Inflammatory macrophage treated with lipopolysaccharide for 1 hour (primary cell): ENCODE measurements around the gene TLR10.
"Not testable (repeated sequence)": the region's sequence is repeated elsewhere in the genome, so short reads cannot be mapped to it uniquely, and the experiment has no call there.

Experiments used
- DNase-seq, 2 donors: peaks; one replicate each; pipeline ENCODE4 v3.0.0-alpha.2; 2020 to 2022

Gene TLR10, protein sequence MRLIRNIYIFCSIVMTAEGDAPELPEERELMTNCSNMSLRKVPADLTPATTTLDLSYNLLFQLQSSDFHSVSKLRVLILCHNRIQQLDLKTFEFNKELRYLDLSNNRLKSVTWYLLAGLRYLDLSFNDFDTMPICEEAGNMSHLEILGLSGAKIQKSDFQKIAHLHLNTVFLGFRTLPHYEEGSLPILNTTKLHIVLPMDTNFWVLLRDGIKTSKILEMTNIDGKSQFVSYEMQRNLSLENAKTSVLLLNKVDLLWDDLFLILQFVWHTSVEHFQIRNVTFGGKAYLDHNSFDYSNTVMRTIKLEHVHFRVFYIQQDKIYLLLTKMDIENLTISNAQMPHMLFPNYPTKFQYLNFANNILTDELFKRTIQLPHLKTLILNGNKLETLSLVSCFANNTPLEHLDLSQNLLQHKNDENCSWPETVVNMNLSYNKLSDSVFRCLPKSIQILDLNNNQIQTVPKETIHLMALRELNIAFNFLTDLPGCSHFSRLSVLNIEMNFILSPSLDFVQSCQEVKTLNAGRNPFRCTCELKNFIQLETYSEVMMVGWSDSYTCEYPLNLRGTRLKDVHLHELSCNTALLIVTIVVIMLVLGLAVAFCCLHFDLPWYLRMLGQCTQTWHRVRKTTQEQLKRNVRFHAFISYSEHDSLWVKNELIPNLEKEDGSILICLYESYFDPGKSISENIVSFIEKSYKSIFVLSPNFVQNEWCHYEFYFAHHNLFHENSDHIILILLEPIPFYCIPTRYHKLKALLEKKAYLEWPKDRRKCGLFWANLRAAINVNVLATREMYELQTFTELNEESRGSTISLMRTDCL

DNA sequence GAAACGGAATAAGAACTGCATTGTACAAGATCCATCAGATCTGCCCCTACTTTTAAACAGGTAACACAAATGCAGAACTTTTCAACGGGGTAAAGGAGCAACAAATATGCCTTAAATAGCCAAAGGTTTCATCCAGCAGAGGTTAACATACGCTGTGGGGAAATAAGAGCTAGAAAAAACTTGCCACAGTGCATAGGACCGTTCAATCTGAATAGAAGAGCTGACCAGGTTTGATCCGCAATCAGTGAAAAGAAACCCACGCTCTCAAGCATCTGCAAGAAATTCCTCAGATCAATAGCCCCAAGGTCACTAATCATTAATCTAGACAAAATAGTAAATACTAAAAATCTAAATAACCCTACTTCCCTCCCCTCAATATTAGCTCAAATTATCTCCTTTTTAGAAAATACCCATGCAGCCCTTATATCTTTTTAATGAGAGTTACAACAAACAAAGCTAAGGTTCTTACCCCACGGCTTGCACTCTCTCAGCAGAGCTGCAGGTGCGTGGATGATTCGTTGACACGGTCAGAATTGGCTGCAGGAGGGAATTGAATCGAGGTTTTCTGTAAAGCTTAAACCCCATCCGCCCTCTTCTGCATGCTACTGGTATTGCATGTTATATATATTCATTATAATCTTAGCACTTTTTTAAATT, at the start of gene TLR10:
TSS of gene TLR10 (minus strand) at position 539 of the 657 bp plus-strand sequence. CDS start 7,400 bp downstream, outside the sequence.
- peak in 1 of 2 donors; percentile 78 for DNase-seq

DNA sequence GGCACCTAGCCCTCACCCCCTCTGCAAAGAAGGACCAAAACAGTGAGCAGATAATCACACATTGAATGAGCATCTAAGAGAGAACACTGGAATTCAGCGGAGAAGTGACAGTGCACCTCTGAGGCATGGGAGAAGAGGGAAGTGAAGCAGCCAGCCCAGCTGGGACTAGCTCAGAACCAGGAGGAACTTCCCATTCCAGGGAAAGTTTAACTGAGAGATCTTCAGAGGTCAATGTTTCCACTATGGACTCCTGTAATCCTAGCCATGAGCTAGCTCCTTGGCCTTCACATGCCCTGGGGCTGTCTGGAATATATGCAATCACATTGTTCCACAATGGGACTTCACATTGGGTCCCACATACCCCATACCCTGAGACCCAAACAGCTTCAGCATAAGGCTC, 49.4 kb upstream of the TLR10 start:
- no peak for DNase-seq

DNA sequence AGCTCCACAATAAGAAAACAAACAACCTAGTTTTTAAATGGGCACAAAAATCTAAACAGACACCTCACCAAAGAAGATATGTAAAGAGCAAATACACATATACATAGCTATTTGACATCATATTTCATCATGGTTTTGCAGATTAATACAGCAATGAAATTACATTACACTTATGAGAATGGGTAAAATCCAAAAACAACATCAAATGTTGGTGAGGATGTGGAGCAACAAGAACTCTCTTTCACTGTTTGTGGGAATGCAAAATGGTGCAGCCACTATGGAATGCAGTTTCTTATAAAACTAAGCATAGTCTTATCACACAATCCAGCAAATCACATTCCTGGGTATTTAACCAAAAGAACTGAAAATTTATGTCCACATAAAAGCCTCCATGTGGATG, 48.9 kb upstream of the TLR10 start:
- DNase-seq = no peak

DNA sequence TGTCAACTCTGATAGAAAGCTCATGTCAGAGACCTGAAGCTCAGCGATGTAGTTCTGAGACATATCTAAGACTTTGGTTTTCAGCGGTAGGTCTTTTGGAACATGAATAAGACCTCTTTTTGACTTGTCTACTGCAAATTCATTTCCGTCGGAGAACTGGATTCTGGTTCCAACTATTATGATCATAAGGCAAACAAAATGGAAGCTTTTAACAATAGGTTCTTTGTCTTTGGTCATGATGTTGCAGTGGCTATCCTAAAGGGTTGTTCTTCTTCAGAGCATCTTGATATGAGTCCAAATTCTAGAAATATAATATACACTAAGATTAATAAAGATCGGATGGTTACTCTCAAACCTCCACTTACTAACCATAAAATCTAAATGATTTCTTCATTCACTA, 46.4 kb upstream of the TLR10 start:
- DNase-seq = no peak

DNA sequence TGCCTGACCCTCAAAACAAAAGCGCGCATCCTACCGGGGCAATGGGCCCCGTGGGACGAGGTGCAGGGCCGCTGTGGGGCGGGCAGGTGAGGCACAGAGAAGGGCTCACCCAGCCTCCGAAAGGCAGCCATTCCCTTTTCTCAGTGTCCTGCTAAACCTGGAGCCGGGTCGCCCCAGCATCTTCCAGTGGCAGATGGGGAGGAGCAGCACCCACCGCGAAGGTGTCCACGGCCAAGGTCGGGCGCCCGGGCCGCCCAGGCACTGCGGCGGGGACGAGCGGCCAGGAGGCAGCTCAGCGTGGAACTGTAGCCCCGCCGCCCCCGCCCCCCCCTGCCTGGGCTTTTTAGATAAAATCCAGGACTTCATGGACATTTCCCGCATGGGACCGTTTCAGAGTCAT, 41.0 kb upstream of the TLR10 start:
- no peak for DNase-seq

DNA sequence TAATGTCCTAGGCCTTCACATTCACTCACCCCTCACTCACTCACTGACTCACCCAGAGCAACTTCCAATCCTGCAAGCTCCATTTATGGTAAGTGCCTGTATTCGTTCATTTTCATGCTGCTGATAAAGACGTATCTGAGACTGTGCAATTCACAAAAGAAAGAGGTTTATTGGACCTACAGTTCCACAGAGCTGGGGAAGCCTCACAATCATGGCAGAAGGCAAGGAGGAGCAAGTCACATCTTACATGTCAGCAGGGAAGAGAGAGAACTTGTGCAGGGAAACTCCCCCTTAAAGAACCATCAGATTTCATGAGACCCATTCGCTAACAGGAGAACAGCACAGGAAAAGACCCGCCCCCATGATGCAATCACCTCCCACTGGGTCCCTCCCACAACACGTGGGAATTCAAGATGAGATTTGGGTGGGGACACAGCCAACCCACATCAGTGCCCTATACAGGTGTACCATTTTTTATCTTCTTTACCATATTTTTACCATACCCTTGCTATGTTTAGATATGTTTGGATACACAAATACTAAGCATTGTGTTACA, 40.0 kb upstream of the TLR10 start:
- DNase-seq = no peak

DNA sequence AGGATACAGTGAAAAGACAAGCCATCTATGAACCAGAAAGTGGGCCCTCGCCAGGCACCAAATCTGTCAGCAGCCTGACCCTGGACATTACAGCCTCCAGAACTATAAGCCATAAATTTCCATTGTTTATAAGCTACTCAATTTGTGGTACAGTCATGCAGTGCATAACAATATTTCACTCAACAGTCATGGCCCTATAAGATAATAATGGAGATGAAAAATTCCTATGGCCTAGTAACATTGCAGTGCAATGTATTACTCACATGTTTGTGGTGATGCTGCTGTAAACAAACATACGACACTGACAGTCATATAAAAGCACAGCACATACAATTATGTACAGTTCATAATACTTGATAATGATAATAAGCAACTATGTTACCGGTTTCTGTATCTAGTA, 38.9 kb upstream of the TLR10 start:
- DNase-seq = no peak

DNA sequence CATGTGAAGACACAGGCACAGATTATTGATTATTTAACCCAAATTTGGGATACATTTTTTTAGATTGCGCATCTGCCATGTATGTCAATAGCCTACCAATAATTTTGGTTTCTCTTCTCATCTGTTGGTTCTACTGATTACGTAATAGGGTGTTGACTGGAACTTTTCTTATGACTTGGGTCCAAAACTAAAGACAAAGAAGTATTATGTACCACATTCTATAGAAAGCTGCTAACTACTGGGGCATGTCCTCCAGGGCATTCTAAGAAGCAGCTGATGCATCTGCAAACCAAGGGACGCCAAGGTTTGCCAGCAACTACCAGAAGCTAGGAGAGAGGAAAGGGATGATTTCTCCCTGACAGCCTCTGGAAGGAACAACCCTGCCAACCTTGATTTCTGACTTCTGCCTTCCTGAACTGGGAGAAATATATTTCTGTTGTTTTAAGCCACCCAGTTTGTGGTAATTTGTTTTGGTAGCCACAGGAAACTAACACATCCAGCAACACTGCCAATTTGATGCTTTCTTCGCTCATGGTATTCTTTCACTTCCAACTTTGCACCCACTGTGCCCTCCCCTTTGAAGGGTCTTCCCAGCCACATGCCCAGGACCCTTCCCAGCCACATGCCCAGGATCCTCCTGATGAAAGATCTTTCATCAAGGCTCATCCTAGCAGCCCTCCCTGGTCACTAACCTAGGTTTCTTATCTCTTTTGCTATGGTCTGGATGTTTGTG, 37.7 kb upstream of the TLR10 start:
- no peak for DNase-seq

DNA sequence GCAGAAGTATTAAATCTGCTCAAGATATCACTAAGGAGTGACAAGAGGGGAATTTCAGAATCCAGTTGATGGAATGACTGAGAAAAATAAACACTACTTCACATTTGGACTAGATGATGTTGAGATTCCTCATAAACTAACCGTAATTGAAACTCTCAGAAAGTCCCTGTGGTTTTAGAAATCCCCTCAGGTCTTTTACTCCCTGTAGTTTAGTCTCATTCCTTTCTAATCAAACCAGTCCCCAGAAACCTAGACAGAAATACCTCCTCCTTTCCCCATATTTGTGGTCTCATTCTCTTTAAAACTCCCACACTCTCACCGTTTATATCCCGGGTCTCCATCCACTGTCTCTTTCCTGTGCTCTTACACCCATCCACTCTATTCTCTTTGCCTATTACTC, 36.8 kb upstream of the TLR10 start:
- DNase-seq = peak; percentile 32 to 53

DNA sequence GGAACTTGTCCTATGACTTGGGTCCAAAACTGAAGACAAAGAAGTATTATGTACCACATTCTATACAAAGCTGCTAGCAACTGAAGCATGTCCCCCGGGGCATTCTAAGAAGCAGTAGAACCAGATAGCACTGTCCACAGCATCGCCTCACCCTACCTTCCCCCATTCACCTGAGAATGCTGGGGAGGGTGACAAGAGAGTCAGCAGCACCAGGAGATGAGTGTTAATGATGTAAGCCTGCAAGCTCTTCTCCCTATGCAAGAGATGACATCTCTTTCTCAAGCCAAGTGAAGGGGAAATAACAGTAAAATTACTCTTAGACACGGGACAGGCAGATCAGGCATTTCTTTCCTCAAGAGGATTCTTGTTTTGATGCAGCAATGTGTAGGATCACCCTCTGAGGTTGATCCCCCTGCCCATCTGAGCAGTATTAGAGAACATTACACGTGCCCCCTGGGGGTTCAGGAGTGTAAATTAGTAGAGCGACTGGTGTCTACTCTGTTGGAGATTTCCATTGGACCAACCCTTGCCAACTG, 35.7 kb upstream of the TLR10 start:
- DNase-seq = peak; percentile 63 to 91

DNA sequence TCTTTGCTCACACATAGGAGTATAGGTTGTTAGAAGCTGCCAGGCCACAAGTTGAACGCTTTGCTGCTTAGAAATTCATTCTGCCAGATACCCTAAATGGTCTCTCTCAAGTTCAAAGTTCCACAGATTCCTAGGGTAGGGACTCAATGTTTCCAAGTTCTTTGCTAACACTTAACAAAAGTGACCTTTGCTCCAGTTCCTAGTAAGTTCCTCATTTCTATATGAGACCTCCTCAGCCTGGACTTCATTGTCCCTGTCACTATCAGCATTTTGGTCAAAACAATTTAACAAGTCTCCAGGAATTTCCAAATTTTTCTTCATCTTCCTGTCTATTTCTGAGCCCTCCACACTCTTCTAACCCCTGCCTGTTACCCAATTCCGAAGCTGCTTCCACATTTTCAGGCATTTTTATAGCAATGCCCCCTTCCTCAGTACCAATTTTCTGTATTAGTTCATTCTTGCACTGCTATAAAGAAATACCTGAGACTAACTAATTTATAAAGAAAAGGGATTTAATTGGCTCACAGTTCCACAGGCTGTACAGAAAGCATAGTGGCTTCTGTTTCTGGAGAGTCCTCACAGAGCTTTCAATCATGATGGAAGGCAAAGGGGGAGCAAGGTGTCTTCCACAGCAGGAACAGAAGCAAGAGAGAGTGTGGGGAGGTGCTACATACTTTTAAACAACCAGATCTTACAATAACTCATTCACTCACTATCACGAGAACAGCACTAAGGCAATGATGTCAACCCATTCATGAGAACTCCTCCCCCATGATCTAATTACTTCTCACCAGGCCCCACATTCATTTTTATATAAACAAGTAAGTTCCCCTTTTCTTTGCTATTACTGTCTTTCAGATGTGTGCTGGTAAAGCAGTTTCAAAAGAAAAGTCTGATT, 33.3 kb upstream of the TLR10 start:
- peak; percentile 86 to 97 for DNase-seq

DNA sequence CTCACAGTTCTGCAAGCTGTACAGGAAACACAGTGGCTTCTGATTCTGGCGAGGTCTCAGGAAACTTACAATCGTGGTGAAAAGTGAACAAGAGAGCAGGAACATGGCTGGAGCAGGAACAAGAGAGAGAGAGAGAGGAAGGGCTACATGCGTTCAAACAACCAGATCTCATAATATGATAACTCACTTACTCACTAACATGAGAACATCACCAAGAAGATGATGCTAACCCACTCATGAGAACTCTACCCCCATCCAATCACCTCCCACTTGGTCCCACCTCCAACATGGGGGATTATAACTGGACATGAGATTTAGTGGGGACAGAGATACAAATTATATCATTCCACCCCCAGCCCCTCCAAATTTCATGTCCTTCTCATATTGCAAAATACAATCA, 31.6 kb upstream of the TLR10 start:
- DNase-seq = no peak

DNA sequence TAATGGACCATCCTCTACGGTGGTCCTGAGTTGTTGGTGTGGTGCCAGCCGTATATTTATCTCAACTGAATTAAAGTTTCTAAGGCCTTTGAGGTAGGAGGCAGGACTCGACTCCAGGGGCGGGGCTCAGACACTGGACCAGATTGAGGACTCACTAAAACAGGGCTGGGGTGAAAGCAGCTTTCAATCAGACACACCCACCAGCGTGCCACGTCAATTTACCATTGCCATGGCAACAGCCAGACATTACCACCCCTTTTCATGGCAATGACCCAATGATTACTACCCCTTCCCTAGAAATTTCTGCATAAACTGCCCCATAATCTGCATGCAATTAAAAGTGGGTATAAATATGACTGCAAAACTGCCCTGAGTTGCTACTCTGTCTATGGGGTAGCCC, 28.5 kb upstream of the TLR10 start:
- no peak for DNase-seq

DNA sequence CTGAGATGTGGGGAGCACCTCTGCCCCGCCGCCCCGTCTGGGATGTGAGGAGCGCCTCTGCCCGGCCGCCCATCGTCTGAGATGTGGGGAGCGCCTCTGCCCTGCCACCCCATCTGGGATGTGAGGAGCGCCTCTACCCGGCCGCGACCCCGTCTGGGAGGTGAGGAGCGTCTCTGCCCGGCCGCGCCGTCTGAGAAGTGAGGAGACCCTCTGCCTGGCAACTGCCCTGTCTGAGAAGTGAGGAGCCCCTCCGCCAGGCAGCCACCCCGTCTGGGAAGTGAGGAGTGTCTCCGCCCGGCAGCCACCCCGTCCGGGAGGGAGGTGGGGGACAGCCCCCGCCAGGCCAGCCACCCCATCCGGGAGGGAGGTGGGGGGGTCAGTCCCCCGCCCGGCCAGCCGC, 24.7 kb upstream of the TLR10 start:
- DNase-seq = not testable (repeated sequence)

DNA sequence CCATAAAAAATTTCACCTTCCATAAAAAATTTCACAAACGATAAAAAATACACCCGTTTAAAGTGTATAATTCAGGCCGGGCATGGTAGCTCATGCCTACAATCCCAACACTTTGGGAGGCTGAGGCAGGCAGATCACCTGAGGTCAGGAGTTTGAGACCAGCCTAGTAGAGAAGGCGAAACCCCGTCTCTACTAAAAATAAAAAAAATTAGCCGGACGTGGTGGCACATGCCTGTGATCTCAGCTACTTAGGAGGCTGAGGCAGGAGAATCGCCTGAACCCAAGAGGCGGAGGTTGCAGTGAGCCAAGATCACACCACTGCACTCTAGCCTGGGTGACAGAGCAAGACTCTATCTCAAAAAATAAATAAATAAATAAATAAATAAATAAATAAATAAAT, 23.5 kb upstream of the TLR10 start:
- not testable (repeated sequence) for DNase-seq

DNA sequence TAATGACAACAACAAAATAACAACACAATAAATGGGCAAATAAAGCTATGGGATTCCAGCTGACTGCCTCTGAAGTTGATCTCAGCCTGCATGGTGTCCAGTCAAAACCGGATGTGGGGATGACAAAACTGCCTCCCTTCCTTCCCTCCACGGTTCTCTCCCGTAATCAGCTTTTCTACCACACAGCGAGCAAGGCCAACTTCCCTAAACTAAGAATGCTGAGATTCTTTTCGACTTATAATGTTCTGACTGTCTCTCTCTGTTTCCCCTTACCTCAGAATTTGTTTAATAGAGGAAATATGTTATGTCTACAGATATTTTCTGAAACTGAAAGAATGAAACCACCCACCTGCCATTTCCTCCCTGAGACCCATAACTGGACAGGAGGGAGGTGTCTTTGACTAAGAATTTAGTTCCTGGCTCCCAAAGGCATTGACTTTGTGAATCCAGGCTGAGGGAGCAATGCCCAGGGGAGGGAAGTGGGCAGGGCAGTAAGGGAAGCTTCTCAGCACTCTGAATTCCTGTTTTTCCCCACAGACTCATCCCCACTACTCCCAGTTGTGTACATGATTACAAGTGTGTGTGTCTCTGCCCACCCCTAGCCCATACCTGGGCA, 22.8 kb upstream of the TLR10 start:
- peak; percentile 77 to 82 for DNase-seq

DNA sequence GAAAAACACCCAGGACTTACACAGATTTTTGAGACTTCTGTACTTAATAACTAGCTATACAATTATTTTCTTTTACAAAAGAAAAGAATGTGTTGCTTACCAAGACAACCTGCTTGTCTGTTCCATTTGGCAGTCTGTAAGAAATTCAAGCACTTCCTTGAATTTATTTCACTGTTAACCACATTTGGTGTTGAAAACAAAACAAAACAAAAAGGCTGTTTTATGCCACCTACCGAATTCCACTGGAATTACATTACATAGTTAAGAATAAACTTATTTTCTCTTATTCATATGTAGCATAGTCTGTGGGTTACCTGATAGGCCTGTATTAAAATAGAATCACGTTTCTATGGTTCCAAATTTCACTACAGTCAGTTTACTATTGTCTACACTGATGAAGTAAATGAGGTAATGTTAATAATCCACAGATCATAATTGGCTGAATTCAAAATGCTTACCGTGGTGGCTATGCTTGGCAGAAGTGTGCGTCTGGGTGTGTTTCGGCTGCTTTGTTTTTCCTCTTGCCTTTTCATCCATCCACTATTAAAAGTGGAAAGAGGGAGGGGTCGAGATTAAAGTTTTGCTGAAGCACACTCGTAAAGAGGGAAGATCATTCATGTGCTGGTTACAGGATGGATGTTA, 22.0 kb upstream of the TLR10 start, which contains the start of gene TLR1:
TSS of gene TLR1 (minus strand) at position 138 of the 642 bp plus-strand sequence. CDS start 5,960 bp downstream, outside the sequence.
- DNase-seq = peak; percentile 80 to 93

DNA sequence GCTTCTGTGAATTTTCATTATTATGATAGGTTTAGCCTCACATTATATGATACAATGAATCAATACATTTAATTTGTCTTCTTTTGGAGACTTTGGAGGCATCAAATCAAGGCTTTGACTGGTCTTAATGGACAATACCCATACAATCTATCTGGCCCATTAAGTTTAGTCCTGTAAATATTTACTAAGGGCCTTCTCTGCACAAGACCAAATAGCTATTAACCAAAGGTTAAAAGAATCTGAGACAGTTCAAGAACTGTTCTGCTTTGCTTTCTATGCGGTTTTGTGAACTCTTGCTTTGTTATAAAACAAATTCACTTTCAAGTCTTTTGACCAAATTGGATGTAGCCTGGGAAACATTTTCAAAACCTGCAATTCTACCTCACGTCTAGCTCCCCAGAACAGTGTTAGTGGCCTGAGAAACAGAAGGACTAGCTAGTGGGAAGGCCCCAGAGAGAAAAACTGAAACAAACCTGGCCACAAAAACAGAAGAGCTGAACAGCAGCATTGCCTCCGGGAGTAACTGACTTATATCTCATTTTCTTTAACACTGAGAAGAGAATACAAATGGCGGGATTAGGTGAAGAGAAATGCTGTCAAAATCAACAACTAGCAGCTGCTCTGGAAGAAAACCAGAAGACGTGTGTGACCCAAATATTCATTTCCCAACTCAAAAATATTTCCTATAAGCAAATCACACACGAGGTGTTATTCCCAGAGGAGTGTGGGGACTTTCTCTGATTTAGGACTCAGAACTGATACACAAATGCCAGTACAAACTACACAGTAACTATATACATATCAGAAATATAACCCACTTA, 21.3 kb upstream of the TLR10 start:
- DNase-seq = peak; percentile 46 to 48
